Central memory CD8-positive, alpha-beta T cell (primary cell): Measurements from ENCODE around the gene PACSIN2.
"Not testable (repeated sequence)": the region's sequence is repeated elsewhere in the genome, so short reads cannot be mapped to it uniquely, and the experiment has no call there.

Experiments used
- ATAC-seq: fragments of 150-1000 bp; cut with Tn5 transposase; replicated peaks from 2 replicates; pipeline ENCODE4 v1.10.0; 2022; ENCODE audit warnings: mild to moderate bottlenecking, moderate FRiP score, moderate number of reproducible peaks; ENCODE audit not compliant: poor library complexity, severe bottlenecking; ENCODE audit errors: extremely low read depth
- DNase-seq, 2 donors: peaks; one replicate each; pipeline ENCODE4 v3.0.0; 2021; ENCODE audit warnings: low spot score in 2 of 2
- H3K27ac Mint-ChIP-seq: one replicate; pipeline ENCODE4 v1.8.0; 2022; ENCODE audit warnings: low read depth, mild to moderate bottlenecking, moderate library complexity, mixed read lengths
- H3K27me3 Mint-ChIP-seq: one replicate; pipeline ENCODE4 v1.8.0; 2022; ENCODE audit warnings: mixed read lengths
- H3K36me3 Mint-ChIP-seq: one replicate; pipeline ENCODE4 v1.8.0; 2022; ENCODE audit warnings: mild to moderate bottlenecking, moderate library complexity, mixed read lengths; ENCODE audit not compliant: insufficient read depth
- H3K4me1 Mint-ChIP-seq: one replicate; pipeline ENCODE4 v1.8.0; 2022; ENCODE audit warnings: mixed read lengths
- H3K4me3 Mint-ChIP-seq: one replicate; pipeline ENCODE4 v1.8.0; 2022; ENCODE audit warnings: mild to moderate bottlenecking, moderate library complexity, mixed read lengths
- H3K9me3 Mint-ChIP-seq: one replicate; pipeline ENCODE4 v1.8.0; 2022; ENCODE audit warnings: mixed read lengths

Gene PACSIN2

DNA sequence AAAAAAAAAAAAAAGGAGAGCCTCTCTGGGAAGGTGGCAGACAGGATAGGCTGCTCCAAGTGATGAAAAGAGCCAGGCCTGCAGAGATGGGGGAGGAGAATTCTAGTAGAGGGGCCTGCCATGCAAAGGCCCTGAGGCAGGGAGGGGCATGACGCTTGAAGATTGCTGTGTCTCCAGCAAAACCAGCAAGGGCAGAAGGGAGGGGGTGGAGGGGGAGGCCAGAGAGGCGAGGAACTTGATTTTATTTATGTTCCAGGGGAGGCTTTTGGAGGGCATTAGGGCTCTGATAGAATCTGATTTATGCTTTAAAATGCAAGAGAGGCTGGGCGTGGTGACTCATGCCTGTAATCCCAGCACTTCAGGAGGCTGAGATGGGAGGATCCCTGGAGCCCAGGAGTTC lies 16.7 kb upstream of the PACSIN2 start:
- Mint-ChIP-seq H3K9me3 (no peaks in the 10 kb centered on the region), H3K27ac (no peak overlapping the region), H3K4me1 (peaks cover 5% of the 10 kb centered on the region), H3K27me3 (no peaks in the 10 kb centered on the region), H3K36me3 (peaks cover 2% of the 10 kb centered on the region), H3K4me3 (no peak overlapping the region)
- ATAC-seq (no peak), DNase-seq (no peak)

DNA sequence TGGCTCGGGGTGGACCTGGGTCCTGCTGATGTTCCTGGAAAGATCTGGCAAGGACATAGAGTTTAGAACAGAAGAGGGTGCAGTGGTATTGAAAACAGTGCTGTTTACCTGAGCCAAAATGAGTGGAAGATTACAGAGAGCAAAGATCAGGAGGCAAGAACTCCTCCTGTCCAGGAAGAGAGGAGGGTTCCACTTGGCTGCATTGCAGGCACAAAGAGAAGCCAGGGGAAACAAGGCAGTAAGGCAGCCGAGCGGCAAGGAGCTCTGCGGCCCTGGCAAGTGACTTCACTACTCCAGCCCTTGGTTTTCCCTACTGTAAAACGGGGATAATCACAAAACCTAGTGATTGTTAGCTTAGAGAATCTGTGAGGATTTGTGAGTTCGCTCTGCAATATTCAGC lies 3.7 kb upstream of the PACSIN2 start:
- ATAC-seq (no peak), DNase-seq (no peak)
- Mint-ChIP-seq H3K27me3 (no peaks in the 10 kb centered on the region), H3K27ac (no peak overlapping the region), H3K9me3 (no peaks in the 10 kb centered on the region), H3K4me1 (peaks cover 20% of the 10 kb centered on the region), H3K4me3 (no peak overlapping the region), H3K36me3 (peaks cover 12% of the 10 kb centered on the region)

DNA sequence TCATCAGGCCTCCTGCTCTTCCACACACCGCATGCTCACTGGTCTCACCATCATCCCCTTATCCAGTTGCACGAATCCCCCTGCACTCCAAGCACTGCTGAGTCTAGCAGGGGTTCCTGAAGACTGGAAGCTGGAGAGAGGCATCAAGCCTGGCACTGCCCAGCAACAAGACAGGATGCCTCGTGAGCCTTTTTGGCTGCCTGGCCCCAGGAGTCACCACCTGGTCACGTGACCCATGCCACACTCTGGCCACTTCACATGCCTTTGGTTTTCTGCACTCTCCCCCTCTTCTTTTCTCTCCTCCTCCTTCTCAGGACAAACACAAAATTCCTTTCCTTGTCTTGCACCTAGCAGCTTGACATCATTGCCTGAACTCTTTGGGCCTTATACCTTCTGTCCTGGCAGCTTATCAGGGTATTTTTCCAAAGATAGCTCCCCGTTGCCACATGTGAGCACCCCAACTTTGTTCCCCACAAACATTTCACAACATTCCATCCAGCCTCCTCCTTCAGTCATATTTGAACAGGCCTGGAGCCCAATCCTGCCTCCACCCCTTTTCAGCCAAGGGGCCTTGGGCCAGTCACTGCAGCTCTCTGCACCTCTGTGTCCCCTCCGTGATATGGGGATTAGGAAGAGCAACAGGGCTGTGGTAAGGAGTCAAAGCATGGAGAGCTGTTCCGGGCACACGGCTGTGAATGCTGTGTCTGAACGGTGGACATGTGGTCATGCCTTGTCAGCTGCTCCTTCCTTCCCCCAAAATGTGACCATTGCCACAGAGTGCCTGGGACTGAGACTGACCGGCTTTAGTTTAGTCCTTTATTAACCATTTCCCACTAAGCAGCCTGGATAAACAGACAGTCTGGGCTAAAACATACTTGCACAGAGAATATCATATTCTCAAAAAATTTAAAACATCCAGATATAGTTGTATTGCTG lies 2.8 kb upstream of the PACSIN2 start:
- peaks cover 14% of the 10 kb centered on the region for H3K36me3 Mint-ChIP-seq
- H3K4me1 Mint-ChIP-seq = peaks cover 27% of the 10 kb centered on the region
- no peaks in the 10 kb centered on the region for H3K9me3 Mint-ChIP-seq
- H3K27ac Mint-ChIP-seq = no peak overlapping the region
- no peak overlapping the region for H3K4me3 Mint-ChIP-seq
- DNase-seq = no peak
- no peak for ATAC-seq
- H3K27me3 Mint-ChIP-seq = no peaks in the 10 kb centered on the region

DNA sequence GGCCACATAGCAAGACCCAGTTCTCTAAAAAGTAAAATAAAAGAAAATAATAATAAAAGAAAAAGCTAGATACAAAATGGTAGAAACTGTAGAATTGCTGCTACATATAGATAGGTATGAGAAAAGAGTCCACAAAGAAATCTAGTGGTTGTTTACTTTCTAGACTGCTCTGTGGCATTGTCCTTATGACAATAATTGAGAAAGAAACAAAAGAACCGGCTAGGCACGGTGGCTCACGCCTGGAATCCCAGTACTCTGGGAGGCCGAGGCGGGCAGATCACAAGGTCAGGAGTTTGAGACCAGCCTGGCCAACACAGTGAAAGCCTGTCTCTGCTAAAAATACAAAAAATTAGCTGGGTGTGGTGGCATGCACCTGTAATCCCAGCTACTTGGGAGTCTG lies 1.2 kb upstream of the PACSIN2 start:
- not testable (repeated sequence) for H3K27me3 Mint-ChIP-seq, ATAC-seq, DNase-seq, H3K27ac Mint-ChIP-seq, H3K9me3 Mint-ChIP-seq
- Mint-ChIP-seq H3K4me1 (peaks cover 32% of the 10 kb centered on the region), H3K4me3 (peak overlapping the region; percentile 97), H3K36me3 (peaks cover 14% of the 10 kb centered on the region)

DNA sequence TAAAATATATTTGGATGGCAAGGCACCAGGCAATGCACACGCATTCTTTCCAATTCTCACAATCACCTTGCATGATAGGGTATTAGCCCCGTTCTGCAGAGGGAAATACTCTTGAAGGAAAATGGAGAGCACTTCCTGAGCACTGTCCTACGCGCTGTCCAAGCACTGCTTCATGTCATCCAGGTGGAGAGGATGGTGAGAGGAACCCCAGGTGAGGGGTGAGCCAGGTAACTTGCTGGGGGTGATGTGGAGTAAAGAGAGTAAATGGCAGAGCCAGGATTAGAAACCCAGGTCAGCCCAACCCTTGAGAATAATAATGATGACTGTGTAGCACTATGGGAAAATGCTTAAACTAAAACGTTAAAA lies 711 bp upstream of the PACSIN2 start:
- peak overlapping the region; percentile 97 for H3K4me3 Mint-ChIP-seq
- peaks cover 32% of the 10 kb centered on the region for H3K4me1 Mint-ChIP-seq
- H3K9me3 Mint-ChIP-seq = no peaks in the 10 kb centered on the region
- no peaks in the 10 kb centered on the region for H3K27me3 Mint-ChIP-seq
- peaks cover 14% of the 10 kb centered on the region for H3K36me3 Mint-ChIP-seq
- ATAC-seq (peak; percentile 4), DNase-seq (no peak)
- peak overlapping the region; percentile 93 for H3K27ac Mint-ChIP-seq

DNA sequence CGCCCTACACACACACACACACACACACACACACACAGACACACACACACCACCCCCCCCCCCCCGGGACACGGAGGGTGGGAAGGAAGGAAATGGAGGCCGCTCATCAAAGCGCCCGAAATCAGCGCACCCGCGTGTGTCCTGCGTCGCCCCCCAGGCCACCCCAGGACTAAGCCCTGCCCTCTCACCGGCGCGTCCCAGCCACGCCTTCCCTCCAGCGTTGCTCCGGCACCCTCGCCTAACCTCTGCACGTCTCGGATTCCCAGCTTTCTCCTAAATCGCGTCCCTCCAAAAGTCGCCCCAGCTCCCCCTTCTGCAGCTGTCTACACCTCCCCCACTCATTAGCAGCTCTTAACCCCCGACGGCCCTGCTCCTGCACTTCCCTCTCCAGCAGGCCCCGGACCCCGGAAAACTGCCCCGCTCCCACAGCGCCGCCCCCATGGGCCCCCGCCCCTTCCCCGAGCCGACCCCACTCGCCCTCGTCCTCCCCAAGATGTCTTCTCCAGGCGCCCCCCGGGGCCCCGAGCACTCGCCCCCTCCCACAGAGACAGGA lies 557 bp downstream of the PACSIN2 start:
- Mint-ChIP-seq H3K36me3 (peaks cover 14% of the 10 kb centered on the region), H3K27ac (peak overlapping the region; percentile 93), H3K9me3 (no peaks in the 10 kb centered on the region), H3K4me3 (peak overlapping the region; percentile 97), H3K4me1 (peaks cover 32% of the 10 kb centered on the region), H3K27me3 (no peaks in the 10 kb centered on the region)
- DNase-seq = peak; percentile 18 to 19
- ATAC-seq = peak; percentile 15

DNA sequence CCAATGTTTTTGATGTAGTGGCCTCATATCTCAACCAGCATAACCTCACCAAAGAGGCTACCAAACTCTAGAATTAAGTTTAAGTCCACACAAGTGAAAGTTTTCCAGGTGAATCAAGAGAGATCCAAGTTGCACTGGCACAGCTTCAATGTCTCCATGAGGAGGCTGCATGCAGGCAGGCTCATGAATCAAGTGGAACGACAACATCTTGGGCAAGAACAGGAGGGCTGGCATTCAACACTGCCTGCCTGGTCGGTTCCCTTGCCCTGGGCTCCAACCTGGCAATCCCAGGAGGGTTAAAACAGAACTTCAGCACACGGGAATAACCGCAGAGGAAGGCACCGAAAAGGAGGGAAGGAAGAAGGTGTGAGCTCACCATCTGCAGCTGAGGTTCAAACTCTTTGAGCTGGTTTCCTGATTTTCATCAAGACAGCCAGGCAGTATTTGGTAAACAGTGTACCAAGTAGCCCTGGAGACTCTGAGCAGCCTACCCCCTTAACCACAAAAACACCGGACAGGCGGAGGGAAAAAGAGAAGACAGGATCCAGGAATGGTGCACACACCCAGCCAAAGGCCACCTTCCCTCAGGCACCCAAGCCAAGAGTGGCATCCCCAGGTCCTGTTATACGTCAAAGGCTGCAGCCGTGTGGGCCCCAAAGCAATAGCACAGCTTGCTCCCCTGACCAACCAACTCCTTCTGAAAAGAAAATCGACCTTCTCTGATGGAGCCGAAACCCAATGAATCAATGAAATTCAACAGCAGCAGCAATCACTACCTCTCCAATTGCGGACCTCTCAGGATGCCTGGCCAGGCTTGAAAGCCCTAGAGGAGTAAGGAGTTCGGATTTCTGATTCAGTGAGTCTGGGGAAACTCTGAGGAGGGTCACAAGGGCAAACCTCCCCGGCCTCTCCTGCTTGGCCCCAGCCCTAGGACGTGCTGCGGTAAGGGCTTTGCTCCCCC lies 1.3 kb downstream of the PACSIN2 start:
- peaks cover 14% of the 10 kb centered on the region for H3K36me3 Mint-ChIP-seq
- H3K27ac Mint-ChIP-seq = peak overlapping the region; percentile 93
- ATAC-seq (peak; percentile 1), DNase-seq (no peak)
- H3K9me3 Mint-ChIP-seq = no peaks in the 10 kb centered on the region
- H3K4me1 Mint-ChIP-seq = peaks cover 32% of the 10 kb centered on the region
- H3K4me3 Mint-ChIP-seq = peak overlapping the region; percentile 97
- H3K27me3 Mint-ChIP-seq = no peaks in the 10 kb centered on the region

DNA sequence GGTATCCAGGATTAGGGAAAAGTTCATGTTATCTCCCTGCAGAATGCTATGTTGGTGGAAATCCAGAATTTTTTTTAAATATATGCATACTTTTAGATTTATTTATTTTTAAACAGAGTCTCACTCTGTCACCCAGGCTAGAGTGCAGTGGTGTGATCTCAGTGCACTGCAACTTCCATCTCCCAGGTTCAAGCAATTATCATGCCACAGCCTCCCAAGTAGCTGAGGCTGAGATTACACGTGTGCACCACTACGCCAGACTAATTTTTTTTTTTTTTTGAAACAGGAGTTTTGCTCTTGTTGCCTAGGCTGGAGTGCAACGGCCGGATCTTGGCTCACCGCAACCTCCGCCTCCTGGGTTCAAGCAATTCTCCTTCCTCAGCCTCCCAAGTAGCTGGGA lies 2.6 kb downstream of the PACSIN2 start:
- H3K27ac Mint-ChIP-seq = no peak overlapping the region
- H3K36me3 Mint-ChIP-seq = peaks cover 14% of the 10 kb centered on the region
- H3K4me3 Mint-ChIP-seq = no peak overlapping the region
- ATAC-seq = no peak
- H3K9me3 Mint-ChIP-seq = no peaks in the 10 kb centered on the region
- H3K4me1 Mint-ChIP-seq = peaks cover 38% of the 10 kb centered on the region
- no peaks in the 10 kb centered on the region for H3K27me3 Mint-ChIP-seq
- no peak for DNase-seq

DNA sequence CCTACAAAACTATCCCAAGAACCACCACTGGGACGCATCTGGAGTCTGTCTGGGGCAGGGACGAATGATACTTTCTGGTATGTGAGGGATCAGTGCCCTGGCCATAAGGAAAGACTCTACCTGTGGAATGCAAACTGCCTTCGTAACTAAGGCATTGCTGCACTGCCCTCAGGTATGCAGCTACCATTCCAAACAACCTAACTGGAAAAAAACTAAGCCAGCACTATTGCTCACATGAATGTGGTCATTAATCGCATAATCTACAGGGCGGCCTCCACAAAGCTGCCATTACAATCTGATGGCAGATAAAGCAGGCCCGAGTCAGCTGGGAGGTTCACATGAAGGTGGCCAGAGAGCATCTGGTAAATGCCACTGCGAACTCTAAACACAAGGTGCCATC lies 3.9 kb downstream of the PACSIN2 start:
- Mint-ChIP-seq H3K36me3 (peaks cover 14% of the 10 kb centered on the region), H3K27ac (no peak overlapping the region), H3K27me3 (no peaks in the 10 kb centered on the region), H3K4me3 (no peak overlapping the region), H3K9me3 (no peaks in the 10 kb centered on the region), H3K4me1 (peaks cover 52% of the 10 kb centered on the region)
- ATAC-seq = no peak
- no peak for DNase-seq

DNA sequence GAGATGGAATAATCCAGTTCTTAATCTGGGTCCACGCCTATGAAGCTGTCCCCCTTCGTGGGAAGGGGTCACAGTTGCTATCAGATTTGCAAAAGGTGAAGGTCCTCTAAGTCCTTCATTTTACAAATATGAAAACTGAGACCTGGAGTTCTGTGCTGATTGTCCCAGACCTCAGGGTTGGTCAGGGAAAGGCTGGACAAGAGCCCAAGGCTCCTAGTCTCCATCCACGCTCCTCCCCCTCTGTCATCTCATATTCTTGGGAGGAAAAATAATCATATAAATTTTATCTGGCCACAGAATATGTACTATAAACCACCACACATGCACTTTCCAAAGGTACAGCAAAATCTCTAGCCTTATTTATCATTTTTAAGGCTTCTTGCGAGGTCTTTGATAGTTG lies 5.5 kb downstream of the PACSIN2 start:
- no peak overlapping the region for H3K27ac Mint-ChIP-seq
- H3K27me3 Mint-ChIP-seq = no peaks in the 10 kb centered on the region
- H3K4me3 Mint-ChIP-seq = no peak overlapping the region
- no peaks in the 10 kb centered on the region for H3K9me3 Mint-ChIP-seq
- H3K36me3 Mint-ChIP-seq = peaks cover 5% of the 10 kb centered on the region
- peaks cover 52% of the 10 kb centered on the region for H3K4me1 Mint-ChIP-seq
- no peak for ATAC-seq
- DNase-seq = no peak

DNA sequence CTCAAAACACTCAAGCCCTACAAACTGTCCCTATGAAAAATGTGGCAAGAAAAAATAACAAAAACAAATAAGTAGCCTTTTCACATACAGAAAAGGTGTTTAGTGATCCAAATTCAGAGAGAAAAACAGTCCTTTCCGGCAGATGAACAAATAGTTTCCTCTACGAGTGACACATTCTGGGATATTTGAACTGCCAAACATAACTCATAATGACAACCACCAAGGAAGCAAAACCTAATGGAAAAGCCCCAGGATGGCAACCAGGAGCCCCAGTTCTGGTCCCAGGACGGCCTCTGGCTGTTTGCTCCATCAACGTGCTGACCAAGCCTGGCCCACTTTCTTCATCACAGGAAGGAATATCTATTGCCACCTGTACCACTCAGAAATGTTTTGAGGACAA lies 6.0 kb downstream of the PACSIN2 start:
- no peaks in the 10 kb centered on the region for H3K27me3 Mint-ChIP-seq
- ATAC-seq (no peak), DNase-seq (no peak)
- no peaks in the 10 kb centered on the region for H3K9me3 Mint-ChIP-seq
- H3K36me3 Mint-ChIP-seq = peaks cover 2% of the 10 kb centered on the region
- H3K27ac Mint-ChIP-seq = no peak overlapping the region
- peaks cover 52% of the 10 kb centered on the region for H3K4me1 Mint-ChIP-seq
- H3K4me3 Mint-ChIP-seq = no peak overlapping the region

DNA sequence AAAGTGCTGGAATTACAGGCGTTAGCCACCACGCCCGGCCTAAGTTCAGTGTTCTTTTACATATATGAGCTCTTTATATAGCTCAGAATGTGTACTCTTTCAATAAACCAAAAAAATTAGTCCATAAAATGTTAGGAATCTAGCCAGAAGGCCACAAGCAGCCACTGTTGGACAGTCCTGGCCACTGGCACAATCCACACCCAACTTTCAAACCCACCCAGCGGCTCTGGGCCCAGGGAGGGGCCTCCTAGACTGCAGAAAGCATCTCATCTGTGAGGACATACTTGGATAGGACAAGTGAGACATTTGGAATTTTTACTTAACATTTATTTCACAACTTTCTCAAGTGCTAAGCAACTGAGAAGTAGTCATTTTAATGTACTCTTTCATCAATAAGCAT lies 6.4 kb downstream of the PACSIN2 start:
- no peaks in the 10 kb centered on the region for H3K27me3 Mint-ChIP-seq
- H3K4me1 Mint-ChIP-seq = peaks cover 52% of the 10 kb centered on the region
- no peak for ATAC-seq
- H3K4me3 Mint-ChIP-seq = no peak overlapping the region
- no peak for DNase-seq
- no peaks in the 10 kb centered on the region for H3K9me3 Mint-ChIP-seq
- peaks cover 2% of the 10 kb centered on the region for H3K36me3 Mint-ChIP-seq
- no peak overlapping the region for H3K27ac Mint-ChIP-seq
